Esophagus squamous epithelium (tissue), 4 donors: Measurements from ENCODE around the gene PADI6.

Source experiments
- CTCF ChIP-seq, 6 experiments: fragments of 450-650 bp in 4 of 6; fragments of 200-600 bp in 2 of 6; sonication (generic) in 2 of 6; IDR thresholded peaks; one replicate each; pipeline ENCODE4 v1.5.1; 2016 to 2019; ENCODE audit warnings: antibody characterized with exemption in 6 of 6, mild to moderate bottlenecking in 4 of 6, moderate library complexity in 4 of 6
- POLR2A ChIP-seq, 4 donors: fragments of 450-650 bp; IDR thresholded peaks; one replicate each; pipeline ENCODE4 v1.6.1; 2017; ENCODE audit warnings: antibody characterized with exemption in 4 of 4, mild to moderate bottlenecking in 4 of 4, moderate library complexity in 3 of 4

- TF ChIP-seq CTCF (IDR thresholded peaks at IDR 0.05) (no peak), POLR2A (IDR thresholded peaks at IDR 0.05) (no peak)
These were observed 20.3 kb downstream of the PADI6 start for GRCh38 chr1:17392199-17392740.
